HG03135 (cell line): ENCODE results near the gene COCH.
"Not testable (repeated sequence)": the region's sequence is repeated elsewhere in the genome, so short reads cannot be mapped to it uniquely, and the experiment has no call there.

ENCODE experiments used
- ATAC-seq: cut with Tn5 transposase; IDR thresholded peaks from one replicate; pipeline ENCODE4 v1.9.1; 2021; ENCODE audit warnings: mild to moderate bottlenecking, moderate library complexity; ENCODE audit not compliant: unreplicated experiment

COCH gene

DNA sequence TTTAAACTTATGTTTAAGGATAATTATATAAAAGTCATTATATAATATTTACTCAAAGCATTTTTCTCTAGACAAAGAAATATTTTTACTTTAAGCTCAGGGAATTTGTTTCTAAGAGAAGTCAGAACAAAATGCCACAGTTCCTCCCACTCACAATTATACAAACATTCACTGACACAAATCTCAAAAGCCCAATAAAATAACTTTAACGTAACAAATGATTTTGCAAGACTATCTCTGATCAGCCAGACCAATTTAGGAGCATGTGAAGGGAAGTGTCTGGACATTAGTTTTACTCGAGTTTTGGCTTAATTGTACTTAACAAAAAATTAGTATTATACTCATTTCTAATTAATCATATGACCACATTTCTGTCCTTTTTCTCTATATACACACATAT lies 41.2 kb downstream of the COCH start:
- no peak for ATAC-seq

DNA sequence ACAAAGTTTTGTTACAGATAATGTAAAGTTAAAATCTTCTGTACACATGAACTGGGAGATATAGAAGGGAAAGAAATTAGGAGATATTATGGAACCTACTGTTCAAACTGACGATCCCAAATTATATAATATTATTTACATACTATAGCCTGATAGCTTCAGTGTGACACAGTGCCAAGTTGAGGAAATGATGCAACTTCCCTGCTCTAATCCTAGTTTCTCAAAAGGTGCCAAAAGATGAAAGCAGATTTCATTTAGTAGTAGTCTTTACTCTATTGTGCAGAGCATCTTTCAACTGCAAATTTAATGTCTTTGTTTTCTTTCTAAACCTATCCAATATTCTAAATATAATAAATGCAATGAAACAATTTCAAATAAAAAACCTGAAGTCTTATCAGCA lies 46.9 kb downstream of the COCH start:
- no peak for ATAC-seq

DNA sequence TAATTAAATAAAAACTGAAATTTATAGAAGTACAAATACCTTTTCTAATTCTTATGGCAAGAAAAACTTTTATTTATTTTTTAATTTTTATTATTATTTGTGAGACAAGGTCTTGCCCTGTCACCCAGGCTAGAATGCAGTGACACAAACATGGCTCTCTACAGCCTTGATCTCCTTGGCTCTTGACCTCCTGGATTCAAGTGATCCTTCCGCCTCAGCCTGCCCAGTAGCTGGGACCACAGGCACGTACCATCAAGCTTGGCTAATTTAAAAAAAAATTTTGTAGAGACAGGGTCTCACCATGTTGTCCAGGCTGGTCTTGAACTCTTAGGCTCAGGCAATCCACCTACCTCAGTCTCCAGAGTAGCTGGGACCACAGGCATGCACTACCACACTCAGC lies 47.4 kb downstream of the COCH start:
- ATAC-seq: no peak

- no peak for ATAC-seq
Observed at GRCh38 chr14:30925254-30925653, 50.9 kb downstream of the COCH start.

- no peak for ATAC-seq
Observed at GRCh38 chr14:30928462-30928861, 54.1 kb downstream of the COCH start.

DNA sequence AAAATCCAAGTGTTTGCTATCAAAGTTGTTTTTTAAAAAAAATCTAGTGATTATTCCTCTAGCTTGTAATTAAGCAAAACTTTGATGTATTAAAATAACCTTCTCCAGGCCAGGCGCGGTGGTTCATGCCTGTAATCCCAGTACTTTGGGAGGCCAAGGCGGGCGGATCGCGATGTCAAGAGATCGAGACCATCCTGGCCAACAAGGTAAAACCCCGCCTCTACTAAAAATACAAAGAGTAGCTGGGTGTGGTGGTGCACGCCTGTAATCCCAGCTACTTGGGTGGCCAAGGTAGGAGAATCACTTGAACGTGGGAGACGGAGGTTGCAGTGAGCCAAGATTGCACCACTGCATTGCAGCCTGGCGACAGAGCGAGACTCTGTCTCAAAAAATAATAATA lies 59.6 kb downstream of the COCH start:
- not testable (repeated sequence) for ATAC-seq

GRCh38 chr14:30935445-30935844 lies 61.1 kb downstream of the COCH start:
- ATAC-seq: no peak

GRCh38 chr14:30938617-30939016 lies 64.3 kb downstream of the COCH start:
- no peak for ATAC-seq
